AG20443 (cell line): Measurements from ENCODE around the gene CABP1.
"Not testable (repeated sequence)": the region's sequence is repeated elsewhere in the genome, so short reads cannot be mapped to it uniquely, and the experiment has no call there.

ENCODE experiments used
- DNase-seq: peaks from one replicate; pipeline ENCODE4 v3.0.0; 2012; ENCODE audit warnings: low spot score, mixed read lengths

Gene CABP1

DNA sequence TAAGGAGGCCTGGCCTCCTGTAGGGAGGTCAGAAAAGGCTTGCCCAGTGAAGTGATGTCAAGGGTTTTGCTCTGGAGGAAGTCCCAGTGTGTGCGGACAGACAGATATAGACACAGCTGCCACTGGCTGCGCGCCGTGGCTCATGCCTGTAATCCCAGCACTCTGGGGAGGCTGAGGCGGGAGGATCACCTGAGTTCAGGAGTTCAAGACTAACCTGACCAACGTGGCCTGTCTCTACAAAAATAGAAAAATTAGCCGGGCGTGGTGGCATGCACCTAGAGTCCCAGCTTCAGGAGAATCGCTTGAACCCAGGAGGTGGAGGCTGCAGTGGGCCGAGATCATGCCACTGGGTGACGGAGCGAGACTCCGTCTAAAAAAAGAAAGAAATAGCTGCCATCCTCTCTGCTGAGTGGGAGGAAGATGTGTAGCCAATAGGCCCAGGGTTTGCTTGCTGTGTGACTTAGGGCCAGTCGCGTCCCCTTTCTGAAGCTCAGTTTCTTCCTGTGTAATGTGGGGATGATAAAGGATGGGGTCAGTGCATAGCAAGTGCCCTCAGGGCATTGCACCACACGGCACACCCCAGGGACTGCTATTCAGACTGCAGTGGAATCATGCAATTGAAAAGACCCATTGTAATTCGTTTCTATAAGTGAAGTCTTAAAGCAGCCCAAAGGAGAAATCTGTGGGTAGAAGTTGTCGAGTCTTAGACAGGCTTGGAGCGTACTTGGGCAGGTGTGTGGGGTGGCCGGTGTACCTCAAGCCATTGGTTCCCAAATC, 27.9 kb downstream of the CABP1 start:
- no peak for DNase-seq

- peak; percentile 80 for DNase-seq
These were observed 28.7 kb downstream of the CABP1 start for GRCh38 chr12:120668868-120669840.

GRCh38 chr12:120670237-120670636, 29.8 kb downstream of the CABP1 start:
- DNase-seq: not testable (repeated sequence)

GRCh38 chr12:120670667-120671066, 30.2 kb downstream of the CABP1 start:
- no peak for DNase-seq

- DNase-seq: no peak
These were observed 33.7 kb downstream of the CABP1 start for GRCh38 chr12:120674097-120674636.

DNA sequence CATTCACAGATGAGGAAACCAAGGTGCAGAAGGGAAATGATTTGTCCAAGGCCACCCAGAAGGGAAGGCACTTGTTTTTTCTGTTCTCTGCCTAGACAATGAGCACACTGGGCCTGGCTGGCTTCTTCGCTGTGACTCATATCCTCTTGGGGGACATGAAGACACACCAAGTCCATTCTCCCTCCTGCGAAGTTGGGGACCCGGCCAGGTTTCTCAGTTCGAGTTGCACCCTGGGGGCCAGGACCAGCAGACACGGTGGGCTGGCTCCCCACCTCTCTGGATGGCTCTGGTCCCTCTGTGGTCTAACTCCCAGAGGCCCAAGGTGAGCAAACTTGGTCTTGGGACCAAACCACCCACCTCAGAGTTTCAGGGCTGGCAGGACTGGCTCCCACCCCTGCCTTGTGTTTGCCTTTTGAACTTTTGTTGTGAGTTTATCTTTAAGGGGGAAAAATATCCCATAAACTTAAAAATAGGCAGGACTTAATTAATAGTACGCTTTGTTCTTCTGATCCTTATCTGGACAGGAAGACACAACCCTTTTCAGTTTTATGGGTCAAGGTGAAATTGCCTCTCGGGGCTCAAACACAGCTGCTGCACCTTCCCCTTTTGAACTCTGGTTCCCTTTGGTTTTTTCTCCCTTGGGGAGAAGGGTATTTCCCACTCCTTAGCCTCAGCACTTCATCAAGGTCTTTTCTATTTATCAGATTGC, 37.5 kb downstream of the CABP1 start:
- peak; percentile 29 for DNase-seq

GRCh38 chr12:120678572-120678971, 38.1 kb downstream of the CABP1 start:
- no peak for DNase-seq

DNA sequence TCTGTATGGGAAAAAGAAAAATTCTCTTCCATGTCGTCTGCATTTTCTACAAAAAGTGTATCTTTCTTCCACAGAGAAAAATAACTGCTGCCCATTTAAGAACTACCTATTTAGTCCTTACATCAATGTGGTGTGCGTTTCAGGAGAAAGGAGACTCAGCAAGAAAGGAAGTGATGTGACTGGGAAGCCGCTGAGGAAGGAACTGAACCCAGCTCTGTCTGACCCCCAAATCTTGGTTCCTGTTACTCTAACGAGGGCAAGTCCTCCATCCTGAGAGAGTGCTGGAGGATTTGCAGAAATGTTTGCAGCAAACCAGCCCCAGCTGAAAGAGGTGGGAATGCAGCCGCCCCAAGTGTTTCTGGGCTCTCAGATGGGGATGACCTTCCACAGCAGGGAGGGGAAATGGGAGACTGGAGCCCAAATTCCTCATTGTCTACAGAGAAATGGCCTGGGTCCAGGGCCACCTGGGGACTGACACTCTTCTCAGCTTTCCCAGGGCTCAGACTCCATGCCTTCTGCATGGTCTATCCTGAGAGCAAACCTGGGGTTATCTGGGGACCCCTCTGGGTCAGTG, 39.8 kb downstream of the CABP1 start:
- DNase-seq: no peak

DNA sequence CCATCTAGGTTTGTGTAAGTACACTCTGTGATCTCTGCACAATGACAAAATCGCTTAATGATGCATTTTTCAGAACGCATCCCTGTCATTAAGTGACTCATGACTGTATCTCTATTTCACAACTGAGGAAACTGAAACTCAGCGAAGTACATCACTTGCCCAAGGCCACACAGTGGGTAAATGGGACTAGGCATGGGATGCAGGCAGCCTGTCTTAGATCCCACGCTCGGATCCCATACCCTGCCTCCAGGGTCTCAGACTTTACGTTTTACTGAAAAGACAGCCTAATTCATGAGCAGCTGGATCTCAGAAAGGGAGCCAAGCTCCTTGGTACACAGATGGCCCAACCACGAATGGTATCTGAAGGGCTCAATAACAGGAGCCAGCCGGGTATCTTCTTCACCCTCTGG, 44.1 kb downstream of the CABP1 start:
- no peak for DNase-seq

GRCh38 chr12:120685522-120685921, 45.1 kb downstream of the CABP1 start:
- DNase-seq: no peak

GRCh38 chr12:120686151-120686689, 45.8 kb downstream of the CABP1 start:
- DNase-seq: peak; percentile 94

DNA sequence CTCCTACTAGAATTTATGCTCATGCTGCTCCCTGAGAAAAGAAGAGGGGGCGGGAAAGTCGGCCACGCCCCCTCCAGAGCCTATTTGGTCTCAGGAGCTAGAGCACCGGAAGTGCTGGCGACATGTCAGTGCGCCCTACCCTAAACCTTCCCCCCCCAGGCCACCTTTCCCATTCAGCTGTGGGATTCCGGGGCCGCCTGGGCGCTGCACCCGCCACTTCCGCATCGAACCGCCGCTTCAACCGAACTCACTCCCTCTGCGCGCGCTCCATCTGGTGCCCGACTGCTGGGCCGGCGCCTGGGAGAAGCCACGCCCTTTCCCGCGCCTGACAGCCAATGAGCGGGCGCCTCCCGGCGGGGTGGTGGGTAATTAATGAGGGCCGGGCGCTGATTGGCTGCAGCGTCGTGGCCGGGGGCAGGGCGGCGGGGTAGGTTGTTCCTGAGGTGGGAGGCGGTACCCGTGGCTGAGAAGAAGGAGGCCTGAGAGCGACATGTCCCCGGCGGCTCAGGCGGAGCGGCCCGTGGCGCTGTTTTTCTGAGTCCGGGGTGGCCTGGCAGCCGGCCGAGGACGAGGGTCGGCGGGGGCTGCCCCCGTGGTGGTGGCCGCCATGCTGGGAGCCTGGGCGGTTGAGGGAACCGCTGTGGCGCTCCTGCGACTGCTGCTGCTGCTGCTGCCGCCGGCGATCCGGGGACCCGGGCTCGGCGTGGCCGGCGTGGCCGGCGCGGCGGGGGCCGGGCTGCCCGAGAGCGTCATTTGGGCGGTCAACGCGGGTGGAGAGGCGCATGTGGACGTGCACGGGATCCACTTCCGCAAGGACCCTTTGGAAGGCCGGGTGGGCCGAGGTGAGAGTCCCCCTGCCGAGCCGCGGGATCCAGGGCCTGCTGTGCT, 46.5 kb downstream of the CABP1 start, which contains the start of gene MLEC:
TSS of gene MLEC (plus strand) at position 460 of the 888 bp plus-strand sequence. CDS start at position 608, 148 bp downstream.
- DNase-seq: peak; percentile 99

- DNase-seq: peak; percentile 41
These were observed 47.3 kb downstream of the CABP1 start for GRCh38 chr12:120687578-120688289.

DNA sequence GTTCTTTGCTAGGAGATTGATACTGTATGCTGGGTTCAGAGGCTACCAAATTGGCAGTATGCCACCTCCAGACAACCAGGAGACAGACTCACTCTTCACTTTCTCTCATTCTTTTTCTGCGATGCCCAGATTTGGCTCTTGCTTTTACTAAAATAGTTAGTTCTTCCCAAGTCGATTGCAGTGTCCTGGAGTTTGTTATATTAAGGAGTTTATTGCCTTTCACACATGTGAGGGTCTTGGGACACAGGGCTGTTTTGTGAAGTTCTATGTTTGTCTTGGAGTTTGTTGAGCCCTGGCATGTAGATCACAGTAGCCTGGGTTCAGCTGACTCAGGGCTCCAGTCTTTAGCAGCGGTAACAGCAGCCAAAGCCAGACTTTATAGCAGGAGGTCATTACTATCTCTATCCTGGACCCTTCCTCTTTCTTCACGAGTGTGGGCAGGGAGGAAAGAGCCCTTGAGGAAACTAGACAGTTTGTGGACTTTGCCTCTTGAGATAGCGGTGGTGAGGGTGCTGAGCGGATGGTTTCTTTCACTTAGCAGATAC, 48.2 kb downstream of the CABP1 start:
- DNase-seq: peak; percentile 25

- DNase-seq: no peak
These were observed 49.1 kb downstream of the CABP1 start for GRCh38 chr12:120689397-120690082.

DNA sequence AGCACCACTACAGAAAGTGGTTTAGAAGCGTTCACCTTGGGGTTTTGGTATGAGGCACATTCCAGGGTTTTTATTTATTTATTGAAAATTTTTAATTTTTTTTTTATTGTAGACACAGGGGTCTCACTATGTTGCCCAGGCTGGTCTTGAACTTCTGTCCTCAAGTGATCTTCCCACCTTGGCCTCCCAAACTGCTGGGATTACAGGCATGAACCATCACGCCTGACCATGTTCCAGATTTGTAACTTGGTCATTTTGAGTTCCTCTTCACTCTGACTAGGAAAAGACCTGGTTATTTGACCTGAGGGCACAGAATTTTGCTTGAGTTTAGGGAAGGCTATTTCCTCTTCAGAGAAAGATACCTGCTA, 49.6 kb downstream of the CABP1 start:
- no peak for DNase-seq

DNA sequence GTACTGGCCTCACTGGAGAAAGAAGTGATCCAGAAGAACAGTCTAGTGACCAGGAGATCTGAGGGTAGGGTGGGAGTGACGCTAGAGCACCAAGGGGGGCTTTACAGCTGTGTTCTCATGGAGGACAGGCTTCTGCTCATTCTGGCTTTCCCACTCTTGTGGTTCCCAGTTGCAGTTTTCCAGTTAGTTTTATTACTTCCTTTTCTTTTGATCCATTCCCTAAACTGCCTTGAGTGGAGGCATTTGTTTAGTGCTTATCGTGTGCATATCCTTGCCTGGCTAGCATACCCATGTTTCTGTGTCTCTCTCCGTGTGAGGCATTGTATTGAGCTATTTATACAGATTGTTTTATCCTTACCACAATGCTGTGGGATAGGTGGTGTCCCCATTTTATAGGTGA, 50.6 kb downstream of the CABP1 start:
- no peak for DNase-seq

DNA sequence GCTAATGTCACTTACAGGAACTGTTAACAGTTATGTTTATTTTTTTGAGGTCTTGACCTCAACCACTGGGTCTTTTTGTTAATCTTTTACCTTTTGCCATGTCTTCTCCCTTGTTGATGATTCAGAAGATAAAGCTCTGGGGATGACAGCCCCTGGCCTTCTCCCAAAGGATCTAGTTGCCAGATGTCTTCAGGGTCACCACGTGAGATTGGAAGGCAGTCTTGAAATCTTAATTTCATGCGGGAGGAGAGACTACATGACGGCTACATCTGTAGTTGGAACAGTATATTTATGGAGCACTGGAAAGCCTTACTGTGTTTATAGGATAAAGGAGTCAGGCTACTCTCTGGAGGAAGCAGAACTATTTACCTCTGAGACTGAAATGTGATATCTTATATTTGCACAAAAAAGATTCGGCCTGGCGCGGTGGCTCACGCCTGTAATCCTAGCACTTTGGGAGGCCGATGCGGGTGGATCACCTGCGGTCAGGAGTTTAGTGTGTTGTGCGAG, 52.2 kb downstream of the CABP1 start:
- no peak for DNase-seq
